Stimulated activated CD8-positive, alpha-beta memory T cell treated with anti-CD3 and anti-CD28 coated beads, Interleukin-2, amount 100 ng/mL, for 48 hours (primary cell): Measurements from ENCODE around the gene SERPINC1.
A peak's percentile ranks its signal among the peaks of the same experiment; 100 is the strongest.
"Not testable (repeated sequence)": the region's sequence is repeated elsewhere in the genome, so short reads cannot be mapped to it uniquely, and the experiment has no call there.

Experiments
- DNase-seq, 2 donors: peaks; one replicate each; pipeline ENCODE4 v3.0.0-alpha.2; 2020; ENCODE audit warnings: low read depth in 2 of 2

Gene SERPINC1

GRCh38 chr1:173863224-173864161 lies 53.6 kb downstream of the SERPINC1 start:
- DNase-seq = no peak

GRCh38 chr1:173862769-173863223 lies 54.3 kb downstream of the SERPINC1 start:
- no peak for DNase-seq

- peak in 1 of 2 donors; percentile 25 for DNase-seq
Observed at GRCh38 chr1:173862146-173862768, 54.9 kb downstream of the SERPINC1 start.

GRCh38 chr1:173861731-173862145 lies 55.4 kb downstream of the SERPINC1 start:
- peak in 1 of 2 donors; percentile 15 for DNase-seq

GRCh38 chr1:173860065-173860464 lies 57.1 kb downstream of the SERPINC1 start:
- DNase-seq = no peak

- not testable (repeated sequence) for DNase-seq
Observed at GRCh38 chr1:173859547-173859946, 57.6 kb downstream of the SERPINC1 start.

- no peak for DNase-seq
Observed at GRCh38 chr1:173857363-173857917, 59.7 kb downstream of the SERPINC1 start.

- DNase-seq = no peak
Observed at GRCh38 chr1:173856903-173857302, 60.2 kb downstream of the SERPINC1 start.

GRCh38 chr1:173856014-173856413 lies 61.1 kb downstream of the SERPINC1 start:
- DNase-seq = no peak
